ENCODE results near the gene PCNA.

- TF ChIP-seq CTCF (IDR thresholded peaks at IDR 0.05): no peak
- no peak for TF ChIP-seq POLR2AphosphoS5 (IDR thresholded peaks at IDR 0.05)
- TF ChIP-seq POLR2A (IDR thresholded peaks at IDR 0.05): no peak
- no peak for TF ChIP-seq EP300 (IDR thresholded peaks at IDR 0.05)
These were observed 34.4 kb downstream of the PCNA start for GRCh38 chr20:5085380-5085779.
